ENCODE data around the gene SENP1.

GRCh38 chr12:48074266-48074665 lies 31.6 kb downstream of the SENP1 start:
- TF ChIP-seq POLR2A (IDR thresholded peaks at IDR 0.05) (no peak), CTCF (IDR thresholded peaks at IDR 0.05) (no peak)

Measured in adrenal gland (tissue), 5 donors.